SU-DHL-6 (cell line): ENCODE data around the gene KCNJ1.

ENCODE experiments used
- H2AFZ ChIP-seq: fragments of 200-600 bp; sonication (generic); 2 replicates; pipeline ENCODE4 v1.6.1; 2014; ENCODE audit warnings: low read depth, mild to moderate bottlenecking, moderate library complexity, mixed read lengths, antibody characterized with exemption, low read length; ENCODE audit not compliant: severe bottlenecking
- H3F3A ChIP-seq: fragments of 200-600 bp; shearing (Covaris generic); 2 replicates; pipeline ENCODE4 v1.6.0; 2016; ENCODE audit warnings: antibody characterized with exemption, mild to moderate bottlenecking; ENCODE audit not compliant: insufficient read depth
- H3K27ac ChIP-seq: fragments of 200-600 bp; sonication (generic); 2 replicates; pipeline ENCODE4 v1.5.1; 2016; ENCODE audit warnings: low read depth, mild to moderate bottlenecking, low read length, moderate library complexity, mixed read lengths
- H3K27me3 ChIP-seq: fragments of 200-600 bp; sonication (generic), shearing (Covaris generic); 2 replicates; pipeline ENCODE4 v1.6.0; 2014; ENCODE audit warnings: mild to moderate bottlenecking, low read length
- H3K36me3 ChIP-seq: fragments of 200-600 bp; sonication (generic); 2 replicates; pipeline ENCODE4 v1.6.1; 2014; ENCODE audit warnings: mild to moderate bottlenecking, low read length, mixed read lengths
- H3K4me2 ChIP-seq: fragments of 300-600, 200-600 bp; shearing (Covaris generic), sonication (generic); 2 replicates; pipeline ENCODE4 v1.6.0; 2014; ENCODE audit warnings: low read length, low read depth, mild to moderate bottlenecking; ENCODE audit not compliant: poor library complexity, severe bottlenecking
- H3K4me3 ChIP-seq: fragments of 200-600 bp; sonication (generic); 2 replicates; pipeline ENCODE4 v1.5.1; 2014; ENCODE audit warnings: antibody characterized with exemption, low read length, mild to moderate bottlenecking, mixed read lengths; ENCODE audit not compliant: insufficient read depth, poor library complexity, severe bottlenecking
- H3K79me2 ChIP-seq: fragments of 200-600 bp; sonication (generic); 2 replicates; pipeline ENCODE4 v1.6.1; 2014; ENCODE audit warnings: mild to moderate bottlenecking, low read length, moderate library complexity; ENCODE audit not compliant: insufficient read depth
- H3K9ac ChIP-seq: fragments of 200-600 bp; sonication (generic); 2 replicates; pipeline ENCODE4 v1.7.0; 2014; ENCODE audit warnings: mild to moderate bottlenecking, low read length
- H3K9me2 ChIP-seq: fragments of 200-600 bp; sonication (generic); replicated peaks from 2 replicates; pipeline ENCODE4 v1.6.1; 2014; ENCODE audit warnings: low read length; ENCODE audit not compliant: insufficient read depth
- H3K9me3 ChIP-seq: fragments of 200-600 bp; sonication (generic); 2 replicates; pipeline ENCODE4 v1.6.1; 2014; ENCODE audit warnings: low read length, mixed read lengths; ENCODE audit not compliant: insufficient read depth
- H4K20me1 ChIP-seq: fragments of 200-600 bp; sonication (generic); 2 replicates; pipeline ENCODE4 v1.6.1; 2014; ENCODE audit warnings: low read depth, mild to moderate bottlenecking, antibody characterized with exemption, low read length, moderate library complexity, mixed read lengths
- EZH2phosphoT487 ChIP-seq: fragments of 200-600 bp; sonication (generic), shearing (Covaris generic); conservative IDR thresholded peaks from 2 replicates; pipeline ENCODE4 v1.6.1; 2018; ENCODE audit warnings: mild to moderate bottlenecking, antibody characterized with exemption, low read length, moderate library complexity, mixed read lengths
- TF ChIP-seq, protein P1 (sequence below): fragments of 200-600 bp; sonication (generic); IDR thresholded peaks from one replicate; pipeline ENCODE4 v1.5.1; 2017; ENCODE audit warnings: antibody characterized with exemption, mild to moderate bottlenecking, low read length, moderate library complexity; ENCODE audit not compliant: insufficient read depth, poor library complexity, severe bottlenecking

Gene KCNJ1

DNA sequence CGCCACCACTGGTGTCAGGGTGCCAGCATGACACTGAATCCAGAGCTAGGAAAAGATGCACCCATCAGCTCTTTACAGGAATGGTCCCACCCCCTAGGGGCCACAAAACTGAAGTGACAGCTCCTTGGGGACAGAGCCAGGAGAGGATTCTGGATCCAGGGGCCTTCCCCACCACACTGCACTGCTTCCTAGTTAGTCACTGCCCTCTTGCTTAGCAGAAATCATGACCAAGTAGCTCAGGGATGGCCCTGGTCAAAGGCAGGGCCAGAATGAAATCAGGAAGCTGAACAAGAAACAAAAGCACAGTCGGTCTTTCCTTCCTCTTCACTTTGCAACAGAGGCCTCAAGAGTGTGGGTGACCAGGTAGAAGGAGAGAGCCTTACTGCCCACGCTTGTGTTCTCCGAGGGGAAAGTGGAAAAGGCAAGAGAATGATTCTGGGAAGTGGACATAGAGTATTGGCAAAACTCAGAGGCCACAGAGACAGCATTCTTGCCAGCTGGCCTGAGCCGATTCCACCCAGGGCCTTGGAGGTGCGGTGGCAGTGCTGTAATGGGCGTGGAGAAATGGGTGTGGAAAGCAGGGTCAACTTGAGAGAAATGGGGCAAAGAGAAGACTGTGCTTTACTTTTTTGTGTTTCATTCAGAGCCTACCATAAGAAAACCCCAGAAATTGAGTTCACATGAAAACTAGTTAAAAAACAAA lies 39.8 kb downstream of the KCNJ1 start:
- Histone ChIP-seq H3K4me2 (no peak overlapping the region), H3K27me3 (no peaks in the 10 kb centered on the region), H3K4me3 (no peak overlapping the region), H3K27ac (no peak overlapping the region), H3K36me3 (no peaks in the 10 kb centered on the region), H3K9me2 (no peaks in the 10 kb centered on the region), H3F3A (no peaks in the 10 kb centered on the region), H3K79me2 (no peaks in the 10 kb centered on the region), H4K20me1 (no peaks in the 10 kb centered on the region), H3K9ac (no peak overlapping the region), H2AFZ (no peak overlapping the region), H3K9me3 (no peaks in the 10 kb centered on the region)
- no peak for TF ChIP-seq EZH2phosphoT487
- TF ChIP-seq, protein P1, sequence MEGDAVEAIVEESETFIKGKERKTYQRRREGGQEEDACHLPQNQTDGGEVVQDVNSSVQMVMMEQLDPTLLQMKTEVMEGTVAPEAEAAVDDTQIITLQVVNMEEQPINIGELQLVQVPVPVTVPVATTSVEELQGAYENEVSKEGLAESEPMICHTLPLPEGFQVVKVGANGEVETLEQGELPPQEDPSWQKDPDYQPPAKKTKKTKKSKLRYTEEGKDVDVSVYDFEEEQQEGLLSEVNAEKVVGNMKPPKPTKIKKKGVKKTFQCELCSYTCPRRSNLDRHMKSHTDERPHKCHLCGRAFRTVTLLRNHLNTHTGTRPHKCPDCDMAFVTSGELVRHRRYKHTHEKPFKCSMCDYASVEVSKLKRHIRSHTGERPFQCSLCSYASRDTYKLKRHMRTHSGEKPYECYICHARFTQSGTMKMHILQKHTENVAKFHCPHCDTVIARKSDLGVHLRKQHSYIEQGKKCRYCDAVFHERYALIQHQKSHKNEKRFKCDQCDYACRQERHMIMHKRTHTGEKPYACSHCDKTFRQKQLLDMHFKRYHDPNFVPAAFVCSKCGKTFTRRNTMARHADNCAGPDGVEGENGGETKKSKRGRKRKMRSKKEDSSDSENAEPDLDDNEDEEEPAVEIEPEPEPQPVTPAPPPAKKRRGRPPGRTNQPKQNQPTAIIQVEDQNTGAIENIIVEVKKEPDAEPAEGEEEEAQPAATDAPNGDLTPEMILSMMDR, result no peak

DNA sequence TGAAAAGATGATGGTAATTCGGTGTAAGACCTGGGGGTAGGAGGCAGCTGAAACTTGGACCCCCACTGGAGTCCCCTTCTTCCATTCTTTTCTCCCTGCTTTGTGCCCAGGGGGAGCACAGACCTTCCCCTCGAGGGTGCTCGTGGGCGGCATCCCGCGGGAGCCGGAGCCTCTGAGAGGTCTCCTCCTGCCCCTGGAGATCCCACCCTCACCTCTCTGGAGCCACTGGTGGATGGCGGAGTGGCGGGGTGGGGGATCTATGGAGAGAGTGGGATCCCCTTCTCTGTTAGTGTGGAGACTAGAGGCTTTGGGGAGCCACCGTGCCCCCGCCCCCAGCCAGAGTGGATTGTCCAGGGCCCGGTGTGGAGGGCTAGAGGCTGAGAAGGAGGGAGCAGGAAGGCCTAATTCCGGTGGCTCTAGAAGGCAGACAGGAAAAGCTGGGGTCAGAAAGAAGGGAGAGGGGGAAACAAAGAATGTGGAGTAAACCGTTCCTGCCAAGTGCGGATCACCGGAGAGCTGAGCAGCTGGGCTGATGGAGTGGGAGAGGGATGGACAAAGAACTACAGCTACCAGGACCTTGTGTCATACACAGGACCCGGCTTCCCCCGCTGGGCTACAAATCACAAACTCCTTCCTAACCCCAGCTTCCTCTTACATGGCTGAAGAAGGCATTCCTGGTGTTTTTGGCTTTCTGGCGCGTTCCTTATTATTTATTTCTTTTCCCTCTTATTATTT lies 41.9 kb downstream of the KCNJ1 start:
- no peak overlapping the region for H3K4me3 ChIP-seq
- H3K9me2 ChIP-seq, result no peaks in the 10 kb centered on the region
- no peaks in the 10 kb centered on the region for H3K9me3 ChIP-seq
- H3K9ac ChIP-seq, result no peak overlapping the region
- no peak overlapping the region for H2AFZ ChIP-seq
- H3K27me3 ChIP-seq, result no peaks in the 10 kb centered on the region
- H3F3A ChIP-seq, result no peaks in the 10 kb centered on the region
- H3K4me2 ChIP-seq, result no peak overlapping the region
- no peak overlapping the region for H3K27ac ChIP-seq
- TF ChIP-seq EZH2phosphoT487, result no peak
- TF ChIP-seq, protein P1, result no peak
- H3K79me2 ChIP-seq, result no peaks in the 10 kb centered on the region
- H3K36me3 ChIP-seq, result no peaks in the 10 kb centered on the region
- H4K20me1 ChIP-seq, result no peaks in the 10 kb centered on the region

DNA sequence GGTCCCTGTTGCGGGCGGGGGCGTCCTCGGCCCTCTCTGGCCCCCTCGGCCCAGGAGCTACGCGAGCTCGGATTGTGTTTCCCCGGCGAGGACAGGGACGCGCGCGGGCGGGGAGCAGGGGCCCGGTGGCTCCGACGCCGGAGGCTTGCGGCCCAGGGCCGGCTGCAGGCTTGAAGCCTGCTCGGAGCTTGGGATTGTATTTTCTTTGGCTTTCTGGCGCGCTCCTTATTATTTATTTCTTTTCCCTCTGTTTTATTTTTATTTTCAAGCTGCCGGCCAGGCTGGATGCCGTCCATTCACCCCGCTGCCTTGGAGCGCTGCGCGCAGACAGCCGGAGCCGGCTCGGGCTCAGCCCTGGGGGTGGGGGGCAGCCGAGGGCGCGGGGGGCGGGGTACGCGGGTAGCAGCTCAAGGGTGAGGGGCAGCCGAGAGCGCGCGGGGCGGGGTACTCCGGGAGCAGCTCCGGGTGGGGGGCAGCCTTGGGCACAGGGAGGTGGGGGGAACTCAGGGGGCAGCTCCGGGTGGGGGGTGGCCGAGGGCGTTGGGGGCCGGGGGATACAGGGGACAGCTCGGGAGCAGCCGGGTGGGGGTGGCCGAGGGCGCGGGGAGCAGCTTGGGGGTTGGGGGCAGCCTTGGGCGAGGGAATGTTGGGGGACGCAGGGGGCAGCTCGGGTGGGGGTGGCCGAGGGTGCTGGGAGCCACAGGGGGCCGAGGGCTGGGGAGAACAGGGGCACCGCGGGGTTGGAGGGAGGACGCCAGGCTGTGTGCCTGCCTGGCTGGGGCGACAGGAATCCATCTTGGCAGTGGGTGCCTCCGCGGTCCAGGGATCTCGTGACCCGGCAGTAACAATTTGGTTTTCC lies 42.7 kb downstream of the KCNJ1 start:
- no peaks in the 10 kb centered on the region for H3K9me2 ChIP-seq
- no peaks in the 10 kb centered on the region for H4K20me1 ChIP-seq
- no peaks in the 10 kb centered on the region for H3K9me3 ChIP-seq
- no peaks in the 10 kb centered on the region for H3K79me2 ChIP-seq
- no peak overlapping the region for H2AFZ ChIP-seq
- no peak overlapping the region for H3K27ac ChIP-seq
- H3F3A ChIP-seq, result no peaks in the 10 kb centered on the region
- no peaks in the 10 kb centered on the region for H3K27me3 ChIP-seq
- H3K4me3 ChIP-seq, result no peak overlapping the region
- TF ChIP-seq EZH2phosphoT487, result no peak
- TF ChIP-seq, protein P1, result no peak
- no peaks in the 10 kb centered on the region for H3K36me3 ChIP-seq
- no peak overlapping the region for H3K4me2 ChIP-seq
- H3K9ac ChIP-seq, result no peak overlapping the region
